Stimulated activated CD8-positive, alpha-beta memory T cell treated with anti-CD3 and anti-CD28 coated beads, Interleukin-4, amount 100 ng/mL, for 1 hour (primary cell): ENCODE results near the gene SLC22A6.

Experiments
- DNase-seq, 2 donors: peaks; one replicate each; pipeline ENCODE4 v3.0.0-alpha.2; 2020; ENCODE audit warnings: low read depth in 2 of 2, low spot score in 1 of 2

The SLC22A6 gene

GRCh38 chr11:62933750-62934495 lies 50.8 kb downstream of the SLC22A6 start:
- no peak for DNase-seq

DNA sequence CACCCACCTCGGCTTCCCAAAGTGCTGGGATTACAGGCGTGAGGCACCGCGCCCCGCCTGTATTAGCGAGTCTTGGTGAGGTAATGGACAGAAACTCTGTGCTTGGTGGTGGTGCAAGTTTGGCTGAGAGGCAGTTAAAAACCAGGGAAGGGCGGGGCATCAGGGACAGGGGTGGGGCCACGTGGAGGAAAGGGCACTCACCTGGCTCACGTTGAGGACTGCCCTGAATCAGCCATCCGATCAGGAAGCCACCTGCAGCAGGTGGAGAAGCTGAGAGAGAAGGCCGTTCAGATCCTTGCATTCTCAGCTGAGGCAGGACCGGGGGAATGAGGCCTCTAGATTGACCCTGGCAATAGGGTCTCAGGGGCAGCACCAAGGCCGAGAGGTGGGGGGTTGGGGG lies 51.5 kb downstream of the SLC22A6 start:
- DNase-seq, result no peak

DNA sequence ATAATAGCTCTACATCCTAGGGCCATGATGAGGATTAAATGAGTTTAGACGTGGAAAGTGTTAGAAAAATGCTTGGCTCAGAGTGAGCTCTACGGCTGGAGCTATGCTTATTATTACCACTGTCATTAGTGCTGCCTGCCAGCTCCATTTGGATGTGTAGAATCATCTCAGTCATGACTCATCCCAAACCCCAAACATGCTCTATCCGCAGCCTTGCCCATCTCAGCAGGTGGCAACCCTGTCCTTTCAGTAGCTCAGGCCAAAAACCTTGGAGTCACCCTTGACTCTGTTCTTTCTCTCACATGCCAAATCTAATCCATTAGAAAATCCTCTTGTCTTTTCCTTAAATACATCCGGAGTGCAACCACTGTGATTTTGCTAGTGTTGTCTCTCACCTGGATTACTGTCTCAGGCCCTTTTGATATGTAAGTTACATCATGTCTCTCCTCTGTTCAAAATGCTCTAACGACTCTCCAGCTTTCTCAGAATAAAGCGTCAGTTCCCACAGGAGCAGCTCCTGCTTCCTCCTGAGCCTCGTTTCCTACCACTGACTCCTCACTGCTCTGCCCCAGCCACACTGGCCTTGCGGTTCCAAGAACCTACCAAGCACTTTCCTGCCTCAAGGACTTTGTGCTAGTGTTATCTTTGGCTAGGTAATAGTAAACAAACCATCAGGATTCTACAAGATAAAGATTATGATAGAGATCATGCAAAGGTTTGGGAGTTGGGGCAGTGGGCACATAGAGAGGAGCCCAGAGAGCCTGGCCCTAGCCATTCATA lies 53.1 kb downstream of the SLC22A6 start:
- DNase-seq, result no peak

- DNase-seq, result no peak
Observed at GRCh38 chr11:62930666-62931065, 54.1 kb downstream of the SLC22A6 start.

- no peak for DNase-seq
Observed at GRCh38 chr11:62930157-62930556, 54.6 kb downstream of the SLC22A6 start.

GRCh38 chr11:62928011-62928410 lies 56.8 kb downstream of the SLC22A6 start:
- no peak for DNase-seq

DNA sequence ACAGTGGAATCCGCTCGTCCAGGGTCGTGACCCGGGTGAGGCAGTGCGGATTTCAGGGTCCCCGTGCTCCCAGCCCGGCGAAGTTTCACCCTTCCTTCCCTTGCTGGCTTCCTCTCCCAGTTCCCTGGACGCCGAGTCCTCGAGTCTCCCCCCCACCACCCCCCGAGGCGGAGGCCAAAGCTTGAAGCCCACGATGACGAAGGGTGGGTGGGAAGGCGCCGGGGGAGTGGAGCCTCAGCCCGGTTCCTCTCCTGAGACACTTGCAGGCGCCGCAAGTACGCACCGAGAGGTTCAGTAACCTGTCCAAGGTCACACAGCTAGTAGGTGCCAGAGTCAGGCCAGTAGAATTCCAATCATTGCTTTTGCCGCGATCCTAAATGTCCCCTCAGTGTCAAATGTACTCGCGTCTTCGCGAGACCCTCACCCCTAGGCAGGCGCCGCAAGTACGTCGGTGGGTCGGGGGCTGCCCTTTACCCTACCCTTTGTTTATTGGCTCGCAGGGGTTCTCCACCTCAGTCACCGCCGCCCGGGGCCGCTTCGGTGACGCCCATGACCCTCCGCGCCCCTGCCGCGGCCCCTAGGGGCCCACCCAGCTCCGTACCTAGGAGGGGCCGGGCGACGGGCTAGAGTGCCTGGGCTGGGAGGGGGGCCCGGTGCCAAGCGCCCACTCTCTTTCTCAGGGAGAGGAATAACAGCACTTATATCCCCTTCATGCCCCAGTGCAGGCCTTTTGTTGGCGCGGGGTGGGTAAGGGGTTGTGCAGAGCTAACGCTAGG lies 57.9 kb downstream of the SLC22A6 start:
- DNase-seq, result no peak
